ENCODE data around the gene ITGB2.

Gene ITGB2

DNA sequence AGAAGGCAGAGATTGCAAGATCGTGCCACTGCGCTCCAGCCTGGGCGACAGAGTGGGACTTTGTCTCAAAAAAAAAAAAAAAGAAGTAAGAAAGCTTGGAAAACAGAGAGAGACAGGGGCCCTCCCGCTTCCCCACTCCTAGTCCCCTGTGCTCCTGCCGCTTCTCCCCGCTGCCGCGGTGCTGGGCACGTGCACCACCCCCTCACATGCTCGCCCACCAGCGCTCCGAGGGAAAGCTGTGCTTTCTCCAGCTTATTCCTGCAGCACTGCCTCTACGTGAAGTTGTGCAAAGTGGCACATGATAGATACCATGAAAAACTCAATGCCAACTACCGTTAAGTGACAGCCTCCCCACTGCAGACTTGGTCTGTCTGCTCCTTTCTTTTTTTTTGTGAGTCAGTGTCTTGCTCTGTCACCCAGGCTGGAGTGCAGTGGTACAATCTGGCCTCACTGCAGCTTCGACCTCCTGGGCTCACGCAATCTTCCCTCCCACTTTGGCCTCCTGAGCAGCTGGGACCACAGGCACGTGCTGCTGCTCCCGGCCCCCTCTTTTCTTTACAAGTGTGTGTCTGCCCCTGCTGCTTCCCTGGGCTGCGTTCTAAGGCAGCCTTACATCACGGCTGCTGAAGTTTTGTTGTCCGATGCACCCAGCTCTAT lies 34.6 kb upstream of the ITGB2 start:
- no peak for DNase-seq

DNA sequence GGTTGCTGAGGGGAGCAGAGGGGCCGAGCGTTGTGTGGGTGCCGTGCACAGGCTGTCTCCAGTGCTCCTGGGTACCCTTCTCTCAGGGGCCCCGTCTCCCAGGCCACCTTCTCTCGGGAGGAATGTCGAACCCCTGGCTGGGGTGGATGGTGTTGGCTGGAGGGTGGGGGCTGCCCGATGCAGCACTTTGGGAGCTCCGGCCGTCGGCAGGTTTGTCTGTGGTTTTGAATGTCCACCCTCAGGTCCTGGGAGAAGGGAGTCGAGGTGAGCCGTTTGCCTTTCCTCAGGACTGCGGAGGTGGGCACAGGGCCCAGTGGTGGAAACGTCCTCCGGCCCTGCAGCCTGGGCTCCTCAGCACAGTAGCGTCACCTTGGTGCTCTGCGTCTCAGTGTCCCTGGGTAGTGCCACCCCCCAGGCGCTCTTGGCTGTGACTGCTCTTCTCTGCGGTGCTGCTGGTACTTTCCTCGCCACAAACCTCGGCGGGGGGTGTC lies 33.6 kb upstream of the ITGB2 start:
- DNase-seq: no peak

DNA sequence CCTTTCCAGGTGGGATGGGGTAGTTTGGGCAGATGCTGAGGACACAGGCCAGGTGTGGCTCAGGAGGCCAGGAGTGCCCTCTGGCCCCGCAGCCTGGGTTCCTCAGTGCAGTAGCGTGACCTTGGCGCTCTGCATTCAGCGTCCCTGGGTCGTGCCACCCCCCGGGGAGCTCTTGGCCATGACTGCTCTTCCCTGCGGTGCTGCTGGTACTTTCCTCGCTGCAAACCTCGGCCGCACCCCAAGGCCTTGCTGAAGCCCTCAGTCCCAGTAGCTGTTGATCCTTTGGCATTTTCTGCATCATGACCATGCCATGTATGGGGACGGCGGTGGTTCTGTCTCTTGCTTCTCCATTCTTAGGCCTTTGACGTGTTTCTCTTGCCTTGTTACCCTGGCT lies 32.9 kb upstream of the ITGB2 start:
- DNase-seq: no peak

DNA sequence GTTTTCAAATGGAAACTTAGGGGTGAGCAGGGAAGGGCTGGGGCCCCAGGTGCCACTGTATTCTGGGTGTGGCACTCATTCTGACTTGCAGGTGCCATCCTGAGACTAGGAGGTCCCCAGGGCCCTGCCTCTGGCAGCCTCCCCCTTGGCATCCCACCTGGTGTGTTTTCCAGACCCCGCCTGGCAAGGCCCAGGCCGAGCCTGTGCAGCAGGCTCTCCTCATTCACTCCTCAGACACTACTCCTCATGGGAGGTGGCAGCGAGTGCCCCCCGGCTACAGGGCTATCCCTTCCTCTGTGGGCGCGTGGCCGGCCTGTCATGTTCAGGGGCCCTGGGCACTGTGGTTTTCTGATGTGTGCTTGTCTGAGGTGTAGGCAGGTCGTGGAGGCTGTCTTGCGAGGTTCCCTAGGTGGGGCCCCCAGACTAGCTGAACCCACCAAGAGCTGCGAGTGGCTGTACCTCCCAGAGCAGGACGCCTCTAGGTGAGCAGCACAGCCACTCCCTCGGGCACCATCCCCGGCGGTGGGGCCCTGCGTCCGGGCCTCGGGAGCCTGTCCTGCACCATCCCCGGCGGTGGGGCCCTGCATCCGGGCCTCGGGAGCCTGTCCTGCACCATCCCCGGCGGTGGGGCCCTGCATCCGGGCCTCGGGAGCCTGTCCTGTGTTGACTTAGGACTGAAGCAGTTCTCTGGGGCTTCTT lies 32.4 kb upstream of the ITGB2 start:
- DNase-seq: no peak

DNA sequence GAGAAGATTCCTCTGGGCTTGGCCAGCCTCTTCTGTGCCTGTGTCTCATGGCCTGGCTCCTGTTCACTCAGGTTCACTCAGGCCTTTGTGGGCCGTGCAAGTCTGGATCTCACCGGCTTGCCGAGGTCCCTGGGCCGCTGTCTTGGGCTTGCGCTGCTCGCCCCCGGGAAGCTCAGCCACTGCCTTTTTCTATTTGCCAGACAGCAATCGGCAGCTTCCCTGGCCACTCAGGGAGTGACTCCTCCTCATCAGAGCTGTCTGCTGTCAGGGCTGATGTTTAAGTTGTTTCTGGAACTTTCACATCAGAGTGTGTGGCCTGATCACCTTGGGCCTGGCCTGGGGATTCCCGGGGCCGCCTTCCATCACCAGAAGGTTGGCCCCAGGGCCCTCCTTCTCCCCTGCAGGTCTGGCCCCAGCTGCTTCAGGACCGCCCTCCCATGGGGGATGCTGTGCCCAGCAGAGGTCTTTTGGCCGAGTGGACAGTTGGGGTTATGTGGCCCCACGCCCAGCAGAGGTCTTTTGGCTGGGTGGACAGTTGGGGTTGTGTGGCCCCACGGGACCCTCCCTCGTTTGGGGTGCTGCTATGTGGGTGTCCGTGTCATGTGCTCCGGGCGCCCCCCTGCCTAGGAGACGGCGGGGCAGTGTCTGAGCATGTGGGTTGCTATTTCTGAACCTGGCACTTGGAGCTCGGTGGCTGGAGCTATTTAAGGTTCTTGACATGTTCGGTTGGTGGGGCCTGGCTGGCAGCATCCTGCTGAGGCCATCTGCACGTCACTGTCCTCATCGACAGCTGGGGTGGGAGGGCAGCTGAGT lies 31.6 kb upstream of the ITGB2 start:
- DNase-seq: no peak

DNA sequence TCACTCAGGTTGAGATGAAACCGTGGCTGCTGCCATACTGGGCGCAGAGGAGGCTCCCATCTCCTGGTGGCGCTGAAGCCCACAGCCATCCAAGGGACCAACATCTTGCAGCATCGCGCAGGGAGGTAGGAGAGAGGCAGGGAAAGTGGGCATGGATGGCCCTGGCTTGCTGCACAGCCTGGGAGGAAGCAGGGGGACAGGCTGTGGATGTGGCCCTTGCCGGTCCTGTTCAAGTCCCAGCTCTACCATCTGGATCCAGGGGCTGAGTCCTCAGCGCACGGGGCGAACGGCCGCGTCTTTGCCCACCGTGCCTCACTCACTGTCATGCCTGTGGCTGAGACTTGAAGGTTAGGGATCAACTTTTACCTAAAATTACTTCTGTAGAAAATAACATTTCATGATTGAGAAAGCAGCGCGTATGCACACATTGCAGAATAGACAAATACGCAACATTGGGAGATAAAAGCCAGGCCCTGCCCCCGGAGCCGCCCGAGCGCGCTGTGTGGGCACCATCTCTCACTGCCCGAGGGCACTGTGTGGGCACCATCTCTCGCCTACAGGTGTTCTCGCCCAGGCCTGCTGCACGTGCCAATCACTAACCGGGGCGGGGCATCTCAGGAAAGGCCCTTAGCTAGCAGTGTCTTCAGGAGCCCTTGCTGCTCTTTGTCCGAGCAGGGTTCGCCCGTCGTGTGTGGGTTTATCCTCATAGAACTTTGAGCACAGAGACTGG lies 30.7 kb upstream of the ITGB2 start:
- no peak for DNase-seq

DNA sequence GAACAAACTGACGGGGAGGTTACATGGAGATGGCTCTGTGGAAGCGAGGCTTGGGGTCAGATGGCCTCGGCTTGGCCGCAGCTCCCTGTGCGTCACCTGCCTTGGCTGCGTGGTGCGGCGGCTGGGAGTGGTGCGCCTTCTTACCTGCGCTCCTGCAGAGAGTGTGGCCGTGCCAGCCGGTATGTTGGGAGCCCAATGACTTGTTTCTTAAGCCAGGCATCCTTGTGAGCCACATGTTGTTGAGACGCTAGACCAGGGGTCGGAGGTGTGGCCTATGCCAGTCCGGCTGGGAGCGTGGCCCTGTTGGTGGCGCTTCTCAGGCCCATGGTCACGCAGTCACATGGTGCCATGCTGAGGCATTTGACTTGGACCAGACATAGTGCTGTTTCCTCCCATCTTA lies 29.7 kb upstream of the ITGB2 start:
- DNase-seq: no peak

DNA sequence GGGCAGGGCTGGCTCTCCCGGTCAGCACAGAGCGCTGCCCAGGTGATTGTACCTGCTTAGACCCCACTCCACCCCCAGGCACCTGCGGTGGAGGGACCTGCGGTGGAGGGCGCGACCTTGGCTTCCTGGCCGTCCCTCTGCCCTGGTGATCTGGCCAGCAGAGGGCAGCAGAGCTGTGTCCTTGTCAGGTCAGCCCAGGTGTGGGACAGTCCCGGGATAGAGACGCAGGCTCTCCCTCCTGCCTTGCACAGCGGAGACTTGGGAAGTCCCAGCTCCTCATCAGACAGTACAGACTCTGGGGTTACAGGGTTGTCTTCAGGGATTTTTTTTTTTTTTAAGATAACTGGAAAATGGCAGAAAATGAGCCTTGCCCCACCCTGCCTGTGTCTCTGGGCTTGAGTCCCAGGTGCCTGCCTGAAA lies 29.1 kb upstream of the ITGB2 start:
- peak; percentile 82 for DNase-seq

DNA sequence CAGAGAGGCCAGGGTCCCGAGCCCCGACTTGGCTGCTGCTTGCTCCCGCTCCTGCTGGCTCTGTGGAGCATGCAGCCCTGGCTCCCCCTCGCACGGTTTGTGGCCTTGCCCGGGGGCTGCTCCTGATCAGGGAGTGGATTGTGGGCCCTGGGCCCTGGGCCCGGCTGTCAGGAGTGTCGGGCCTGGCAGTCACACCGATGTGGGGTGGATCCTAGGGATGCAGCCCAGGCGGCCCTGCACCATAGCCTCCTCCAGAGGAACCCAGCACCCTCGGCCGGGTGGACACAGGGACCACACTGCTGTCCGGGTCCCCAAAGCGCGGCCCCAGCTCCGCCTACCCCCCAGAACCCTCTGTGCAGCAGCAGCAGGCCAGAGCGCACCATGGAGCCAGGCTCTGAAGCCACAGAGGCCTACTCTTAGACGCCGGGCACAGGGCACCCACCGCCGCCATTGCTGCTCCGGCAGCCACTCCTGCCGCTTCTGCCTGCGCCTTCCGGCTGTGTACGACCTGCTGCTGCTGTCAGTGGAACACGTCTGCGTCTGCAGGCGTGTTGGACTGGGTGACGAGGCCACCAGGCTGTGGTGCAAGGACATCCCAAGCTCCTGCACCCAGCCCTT lies 28.6 kb upstream of the ITGB2 start:
- DNase-seq: no peak

DNA sequence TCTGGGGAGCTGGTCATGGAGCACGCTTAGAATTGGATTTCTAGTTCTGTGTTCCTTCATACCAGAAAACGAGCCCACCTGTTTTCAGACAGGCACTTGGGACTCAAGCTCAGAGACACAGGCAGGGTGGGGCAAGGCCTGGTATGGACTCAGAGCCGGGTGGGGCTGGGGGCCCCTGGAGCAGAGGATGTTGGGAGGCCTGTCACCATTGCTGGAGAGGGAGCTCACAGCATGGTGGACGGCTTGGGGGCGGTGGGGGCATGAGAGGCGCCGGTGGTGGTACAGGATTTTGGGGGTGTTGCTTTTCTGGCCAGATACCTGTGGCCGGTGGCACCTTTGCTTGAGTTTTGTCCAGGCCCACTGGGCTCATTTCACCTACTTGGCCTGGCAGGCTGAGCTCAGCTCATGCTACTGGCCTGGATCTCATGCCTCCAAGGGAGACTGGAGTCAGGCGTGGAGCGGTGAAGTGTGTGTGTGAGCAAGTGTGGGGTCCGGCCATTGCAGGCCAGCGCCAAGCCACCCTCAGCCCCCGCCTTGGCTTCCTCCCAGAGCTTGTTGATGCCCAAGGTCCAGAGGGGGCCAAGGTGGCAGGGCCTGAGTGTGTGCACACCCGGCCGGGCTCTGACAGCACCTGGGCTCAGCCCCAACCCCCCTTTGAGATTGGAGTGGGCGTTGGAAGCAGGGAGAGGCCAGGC lies 27.9 kb upstream of the ITGB2 start:
- no peak for DNase-seq

DNA sequence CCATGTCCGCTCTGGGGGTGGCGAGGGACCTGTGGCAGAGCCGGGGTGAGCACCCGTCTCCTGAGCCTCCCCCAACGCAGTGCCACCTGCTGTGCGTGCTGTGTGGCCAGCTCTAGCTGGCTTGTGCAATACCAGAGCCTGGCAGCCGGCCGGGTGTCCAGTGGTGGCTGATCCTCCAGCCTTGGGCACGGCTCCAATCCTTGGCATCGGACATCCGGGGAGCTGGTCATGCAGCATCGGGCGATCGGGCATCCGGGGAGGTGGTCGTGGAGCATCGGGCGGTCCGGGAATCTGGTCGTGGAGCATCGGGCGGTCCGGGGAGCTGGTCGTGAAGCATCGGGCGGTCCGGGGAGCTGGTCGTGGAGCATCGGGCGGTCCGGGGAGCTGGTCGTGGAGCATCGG lies 27.2 kb upstream of the ITGB2 start:
- no peak for DNase-seq

DNA sequence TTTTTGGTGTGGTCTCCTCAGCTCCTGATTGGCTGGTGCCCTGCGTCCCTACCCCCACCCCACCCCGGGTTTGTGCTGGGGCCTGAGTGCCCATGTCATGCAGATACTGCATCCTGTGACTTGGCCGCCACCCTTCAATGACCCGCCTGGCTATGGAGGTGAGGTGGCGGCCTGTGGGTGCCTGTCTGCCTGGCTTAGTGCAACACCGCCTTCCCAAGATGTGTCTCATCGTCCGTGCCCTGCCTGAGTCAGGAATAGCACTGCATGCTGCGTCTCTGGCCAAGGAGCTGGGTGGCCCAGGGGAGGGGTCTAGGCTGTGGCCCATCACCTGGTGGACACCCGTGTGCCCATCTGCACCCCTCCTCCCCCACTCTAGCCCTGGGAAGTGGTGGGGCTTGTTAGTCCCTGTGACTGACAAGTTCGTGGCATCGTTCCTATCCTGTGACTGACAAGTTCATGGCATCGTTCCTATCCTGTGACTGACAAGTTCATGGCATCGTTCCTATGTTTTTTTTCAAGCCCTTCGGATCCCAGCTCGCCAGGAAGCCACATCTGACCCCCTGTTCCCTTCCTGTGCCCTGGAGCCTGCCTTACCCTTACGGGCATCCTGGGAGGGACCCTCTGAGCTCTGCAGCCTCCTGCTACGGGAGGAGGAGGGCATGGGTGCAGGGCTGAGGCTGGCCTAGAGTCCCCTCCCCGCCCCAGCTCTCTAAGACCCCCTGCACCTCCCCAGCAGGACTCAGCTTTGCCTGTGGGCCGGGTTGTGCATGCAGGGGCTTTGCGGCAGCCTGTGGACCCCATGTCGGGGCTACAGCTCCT lies 26.6 kb upstream of the ITGB2 start:
- DNase-seq: no peak

DNA sequence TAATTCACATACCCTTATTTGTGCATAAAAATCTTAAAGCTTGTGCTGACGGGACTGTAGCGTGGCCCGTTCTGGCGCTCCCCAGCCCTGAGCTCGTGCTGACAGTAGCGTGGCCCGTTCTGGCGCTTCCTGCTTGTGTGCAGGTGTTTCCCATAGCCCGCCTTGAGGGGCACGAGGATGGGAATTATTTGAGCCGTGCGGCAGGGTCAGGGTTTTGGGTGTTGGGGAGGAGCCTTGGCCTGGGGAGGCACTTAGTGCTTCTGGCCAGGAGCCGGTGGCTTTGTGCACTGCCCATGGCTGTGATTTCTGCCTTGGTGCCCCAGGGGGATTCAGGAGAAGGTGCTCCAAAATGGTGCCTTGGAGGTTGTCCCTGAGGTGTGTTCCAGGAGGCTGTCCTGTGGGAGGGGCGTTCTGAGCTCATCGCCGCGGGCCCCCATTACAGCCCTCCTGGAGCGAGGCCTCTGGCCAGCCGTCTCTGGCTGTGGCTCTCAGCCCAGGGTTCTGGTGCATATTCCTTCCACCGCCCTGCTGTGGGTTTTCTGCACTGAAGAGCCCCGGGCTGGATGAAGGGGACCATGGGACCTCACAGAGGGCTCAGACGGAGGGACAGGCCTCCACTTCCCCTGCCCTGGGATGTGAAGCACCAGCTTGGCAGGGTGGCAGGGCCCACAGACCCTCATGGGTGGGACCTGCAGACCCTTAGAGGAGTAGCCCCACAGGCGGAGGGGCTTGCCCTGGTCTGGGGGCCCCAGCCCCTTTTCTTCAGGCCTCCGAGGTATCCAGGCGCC lies 25.7 kb upstream of the ITGB2 start:
- no peak for DNase-seq

DNA sequence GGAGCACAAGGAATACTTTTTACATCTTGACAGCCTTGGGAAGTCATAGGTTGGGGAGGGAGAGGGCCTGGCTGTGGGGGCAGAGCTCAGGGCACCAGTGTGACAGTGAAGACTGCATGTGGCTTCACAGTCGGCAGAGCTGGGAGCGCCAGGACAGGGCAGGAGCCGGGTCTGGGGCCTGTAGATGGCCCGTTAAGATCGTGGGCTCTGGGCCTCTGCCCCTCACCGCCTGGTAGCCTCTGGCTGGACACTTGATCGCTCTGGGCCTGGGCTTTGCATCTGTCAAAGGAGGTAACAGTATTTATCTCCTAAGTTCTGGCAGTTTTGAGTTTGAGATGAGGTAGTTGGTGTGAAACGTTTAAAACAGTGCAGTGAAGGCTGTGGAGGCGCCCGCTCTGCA lies 23.9 kb upstream of the ITGB2 start:
- no peak for DNase-seq

DNA sequence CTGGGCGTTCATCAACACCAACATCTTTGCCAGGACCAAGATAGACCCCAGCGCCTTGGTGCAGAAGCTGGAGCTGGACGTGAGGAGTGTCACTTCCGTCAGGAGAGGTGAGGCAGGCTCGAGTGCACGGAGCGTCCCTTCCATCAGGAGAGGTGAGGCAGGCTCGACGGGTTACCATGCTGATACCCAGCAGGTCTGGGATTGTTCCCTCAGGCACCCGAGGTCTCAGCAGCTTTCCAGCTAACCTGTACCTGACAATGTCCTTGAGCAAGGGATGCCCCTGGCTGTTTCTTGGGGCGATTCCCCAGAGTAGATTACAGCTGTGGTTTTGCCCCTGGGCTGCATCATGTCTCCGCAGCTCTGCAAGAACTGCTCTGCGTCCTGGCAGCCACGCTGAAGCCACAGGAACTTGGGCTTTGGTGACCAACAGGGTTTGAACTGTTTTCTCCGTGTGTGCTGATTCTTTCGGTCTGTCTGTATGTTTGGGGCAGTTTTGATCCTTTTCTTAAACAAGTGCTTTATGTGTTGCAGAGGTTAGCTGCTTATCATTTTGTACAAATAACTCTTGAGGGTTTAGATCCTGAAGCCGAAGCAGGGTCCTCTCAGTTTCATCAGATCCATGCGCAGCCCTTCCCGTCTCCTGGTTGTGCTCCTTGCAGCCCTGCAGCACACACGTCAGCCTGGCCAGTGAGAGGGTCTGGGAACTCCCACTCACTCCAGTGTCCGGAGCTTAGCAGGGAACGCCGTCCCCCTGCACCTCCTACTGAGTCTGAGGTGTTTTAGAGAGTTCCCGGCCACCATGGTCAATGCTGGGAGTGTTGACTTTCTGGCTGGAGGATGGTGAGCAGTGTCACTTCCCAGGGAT lies 23.2 kb upstream of the ITGB2 start:
- DNase-seq: no peak

DNA sequence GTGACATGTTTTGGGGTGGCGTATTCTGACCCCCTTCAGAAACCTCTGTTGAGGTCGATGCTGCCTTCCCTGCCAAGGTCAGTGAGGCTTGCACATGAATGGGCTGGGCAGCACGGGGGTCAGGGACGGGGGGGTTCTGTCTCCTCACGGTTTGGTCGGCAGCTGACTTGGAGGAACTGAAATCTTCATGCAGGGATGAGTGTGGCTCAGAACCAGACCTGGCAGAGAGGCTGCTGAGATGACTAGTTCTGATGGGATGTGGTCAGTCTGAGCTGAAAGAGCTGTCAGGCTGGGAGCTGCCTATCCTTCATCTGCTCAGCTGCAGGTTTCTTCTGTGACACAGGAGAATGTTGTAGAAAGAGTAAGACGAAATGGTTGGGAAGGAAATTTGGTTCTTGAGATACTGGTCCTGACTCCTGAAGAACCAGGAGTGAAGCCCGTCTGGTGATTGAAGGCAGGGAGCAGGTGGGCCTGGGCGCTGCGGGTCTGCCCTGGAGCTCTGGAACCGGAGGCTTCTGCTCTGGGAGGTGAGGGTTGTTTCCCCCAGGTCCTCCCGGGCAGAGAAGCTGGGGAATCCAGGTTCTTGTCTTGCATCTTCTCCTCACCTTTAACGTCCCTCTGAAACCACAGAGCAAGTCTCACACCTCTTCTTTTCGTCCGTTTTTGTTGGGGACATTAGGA lies 22.4 kb upstream of the ITGB2 start:
- no peak for DNase-seq

DNA sequence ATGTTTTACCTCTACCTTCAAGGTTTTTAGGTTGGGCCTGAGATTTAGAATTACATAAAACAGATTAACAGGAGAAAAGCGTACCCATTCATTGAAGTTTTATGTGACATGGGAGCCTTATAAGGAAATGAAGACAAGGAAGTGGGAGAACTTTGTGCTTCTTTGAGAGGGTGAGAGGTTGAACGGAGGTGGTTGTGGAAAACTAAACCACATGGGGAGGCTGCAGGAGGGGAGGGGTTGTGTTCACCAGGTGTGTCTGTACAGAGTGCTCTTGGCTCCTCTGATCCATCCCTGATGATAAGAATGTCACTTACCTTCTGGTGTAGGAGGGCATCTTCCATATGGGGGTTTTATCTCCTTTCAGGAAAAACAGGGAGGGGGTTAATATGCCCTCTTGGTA lies 21.9 kb upstream of the ITGB2 start:
- no peak for DNase-seq

DNA sequence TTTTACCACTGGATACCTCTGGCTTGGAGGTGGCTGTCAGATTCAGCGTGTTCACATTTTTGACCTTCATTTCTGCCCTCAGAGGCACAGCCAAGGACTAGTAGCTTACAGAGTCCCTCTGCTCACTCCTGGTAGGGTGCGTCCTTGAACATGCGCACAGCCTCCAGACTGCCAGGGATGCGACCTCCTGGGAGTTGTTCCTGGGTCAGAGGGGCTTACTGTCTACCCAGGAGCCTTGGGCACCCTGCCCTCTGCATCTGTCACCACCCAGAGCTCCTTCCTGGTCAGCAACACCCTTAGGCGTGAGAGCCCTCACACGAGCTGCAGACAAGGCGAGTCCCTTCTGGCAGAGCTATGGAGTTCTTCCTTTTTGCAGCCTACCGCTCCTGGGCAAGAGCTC lies 20.9 kb upstream of the ITGB2 start:
- no peak for DNase-seq
